Hepatocyte (in vitro differentiated cells): Measurements from ENCODE around the gene PHF21B.

ENCODE experiments used
- EZH2 ChIP-seq: fragments of 200-600 bp; sonication (generic); IDR thresholded peaks from 2 replicates; pipeline ENCODE4 v1.6.1; 2016; ENCODE audit warnings: antibody characterized with exemption, mild to moderate bottlenecking, borderline replicate concordance
- EZH2phosphoT487 ChIP-seq: fragments of 200-600 bp; sonication (generic); IDR thresholded peaks from one replicate; pipeline ENCODE4 v1.6.1; 2018; ENCODE audit warnings: antibody characterized with exemption, mild to moderate bottlenecking, low read depth, moderate library complexity; ENCODE audit not compliant: unreplicated experiment, severe bottlenecking
- TF ChIP-seq, protein P1 (sequence below): fragments of 200-600 bp; sonication (generic); IDR thresholded peaks from 2 replicates; pipeline ENCODE4 v1.5.1; 2016; ENCODE audit warnings: antibody characterized with exemption, mild to moderate bottlenecking; ENCODE audit not compliant: poor library complexity

DNA sequence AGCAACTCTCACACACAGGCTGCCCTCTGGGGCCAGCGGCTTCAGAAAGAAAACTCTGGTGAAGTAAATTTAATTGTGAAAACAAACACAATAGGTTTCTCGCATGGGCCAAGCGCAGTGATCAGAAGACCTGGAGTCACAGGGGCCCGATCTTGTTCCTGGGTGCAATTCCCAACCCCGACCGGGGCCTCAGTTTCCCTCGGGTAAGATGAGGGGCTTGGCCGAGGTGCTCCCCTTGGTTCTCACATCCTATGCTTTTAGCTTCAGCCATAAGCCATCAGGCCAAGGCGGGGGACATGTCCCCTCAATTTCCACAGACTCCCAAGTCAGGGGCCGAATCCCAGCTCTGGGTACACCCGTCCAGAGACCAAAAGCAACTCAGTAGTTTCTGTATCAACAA is 11.5 kb downstream of the PHF21B start:
- TF ChIP-seq, protein P1, sequence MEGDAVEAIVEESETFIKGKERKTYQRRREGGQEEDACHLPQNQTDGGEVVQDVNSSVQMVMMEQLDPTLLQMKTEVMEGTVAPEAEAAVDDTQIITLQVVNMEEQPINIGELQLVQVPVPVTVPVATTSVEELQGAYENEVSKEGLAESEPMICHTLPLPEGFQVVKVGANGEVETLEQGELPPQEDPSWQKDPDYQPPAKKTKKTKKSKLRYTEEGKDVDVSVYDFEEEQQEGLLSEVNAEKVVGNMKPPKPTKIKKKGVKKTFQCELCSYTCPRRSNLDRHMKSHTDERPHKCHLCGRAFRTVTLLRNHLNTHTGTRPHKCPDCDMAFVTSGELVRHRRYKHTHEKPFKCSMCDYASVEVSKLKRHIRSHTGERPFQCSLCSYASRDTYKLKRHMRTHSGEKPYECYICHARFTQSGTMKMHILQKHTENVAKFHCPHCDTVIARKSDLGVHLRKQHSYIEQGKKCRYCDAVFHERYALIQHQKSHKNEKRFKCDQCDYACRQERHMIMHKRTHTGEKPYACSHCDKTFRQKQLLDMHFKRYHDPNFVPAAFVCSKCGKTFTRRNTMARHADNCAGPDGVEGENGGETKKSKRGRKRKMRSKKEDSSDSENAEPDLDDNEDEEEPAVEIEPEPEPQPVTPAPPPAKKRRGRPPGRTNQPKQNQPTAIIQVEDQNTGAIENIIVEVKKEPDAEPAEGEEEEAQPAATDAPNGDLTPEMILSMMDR = no peak
- TF ChIP-seq EZH2 = no peak
- no peak for TF ChIP-seq EZH2phosphoT487
